ENCODE data around the gene SASH3.

The SASH3 gene

GRCh38 chrX:129797251-129797906, 17.6 kb downstream of the SASH3 start:
- Histone ChIP-seq H3K36me3 (ENCODE audit: low read depth) (no peaks in the 10 kb centered on the region), H3K9me3 (ENCODE audit: severe bottlenecking) (no peaks in the 10 kb centered on the region), H3K4me1 (ENCODE audit: insufficient read depth, poor library complexity, severe bottlenecking) (no peaks in the 10 kb centered on the region), H3K27ac (ENCODE audit: poor library complexity, severe bottlenecking) (no peak overlapping the region), H3K27me3 (ENCODE audit: insufficient read depth, poor library complexity, severe bottlenecking) (no peaks in the 10 kb centered on the region), H3K4me3 (ENCODE audit: severe bottlenecking) (no peak overlapping the region)
- DNase-seq (ENCODE audit: low spot score) (no peak), ATAC-seq (ENCODE audit: low read depth) (no peak)
- TF ChIP-seq CTCF (IDR thresholded peaks at IDR 0.05; ENCODE audit: poor library complexity, severe bottlenecking): no peak

- Histone ChIP-seq H3K36me3 (ENCODE audit: low read depth) (no peaks in the 10 kb centered on the region), H3K27ac (ENCODE audit: poor library complexity, severe bottlenecking) (no peak overlapping the region), H3K4me1 (ENCODE audit: insufficient read depth, poor library complexity, severe bottlenecking) (no peaks in the 10 kb centered on the region), H3K27me3 (ENCODE audit: insufficient read depth, poor library complexity, severe bottlenecking) (no peaks in the 10 kb centered on the region), H3K4me3 (ENCODE audit: severe bottlenecking) (no peak overlapping the region), H3K9me3 (ENCODE audit: severe bottlenecking) (no peaks in the 10 kb centered on the region)
- DNase-seq (ENCODE audit: low spot score) (no peak), ATAC-seq (ENCODE audit: low read depth) (no peak)
- no peak for TF ChIP-seq CTCF (IDR thresholded peaks at IDR 0.05; ENCODE audit: poor library complexity, severe bottlenecking)
Observed at GRCh38 chrX:129798456-129798855, 18.7 kb downstream of the SASH3 start.

- TF ChIP-seq CTCF (IDR thresholded peaks at IDR 0.05; ENCODE audit: poor library complexity, severe bottlenecking): no peak
Observed at GRCh38 chrX:129798888-129799287, 19.1 kb downstream of the SASH3 start.

DNA sequence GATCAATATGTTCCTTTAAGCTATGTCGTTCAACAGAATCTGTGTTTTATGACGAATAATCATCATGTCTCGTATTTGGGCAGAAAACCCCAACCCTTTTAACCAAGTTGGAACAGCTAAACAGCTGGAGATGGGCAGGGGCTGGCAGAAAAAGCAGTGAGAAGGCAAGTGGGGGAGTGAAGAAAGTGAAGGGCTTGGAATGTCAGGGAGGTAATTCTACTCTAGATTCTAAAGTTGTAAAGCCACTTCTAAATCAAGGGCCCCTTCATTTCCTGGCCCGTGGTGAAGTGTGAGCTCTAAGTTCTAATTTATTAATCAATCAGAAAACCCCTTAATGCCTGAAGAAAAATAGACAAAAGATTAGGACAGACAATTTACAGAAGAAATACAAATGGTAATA, 20.4 kb downstream of the SASH3 start:
- Histone ChIP-seq H3K27ac (ENCODE audit: poor library complexity, severe bottlenecking) (no peak overlapping the region), H3K9me3 (ENCODE audit: severe bottlenecking) (no peaks in the 10 kb centered on the region), H3K27me3 (ENCODE audit: insufficient read depth, poor library complexity, severe bottlenecking) (no peaks in the 10 kb centered on the region), H3K36me3 (ENCODE audit: low read depth) (no peaks in the 10 kb centered on the region), H3K4me1 (ENCODE audit: insufficient read depth, poor library complexity, severe bottlenecking) (no peaks in the 10 kb centered on the region), H3K4me3 (ENCODE audit: severe bottlenecking) (no peak overlapping the region)
- DNase-seq (ENCODE audit: low spot score) (no peak), ATAC-seq (ENCODE audit: low read depth) (no peak)
- no peak for TF ChIP-seq CTCF (IDR thresholded peaks at IDR 0.05; ENCODE audit: poor library complexity, severe bottlenecking)

More at GRCh38 chrX:129798888-129799287, 19.1 kb downstream of the SASH3 start:
- no peak for DNase-seq (ENCODE audit: low spot score)
- ATAC-seq (ENCODE audit: low read depth): no peak
- Histone ChIP-seq H3K27me3 (ENCODE audit: insufficient read depth, poor library complexity, severe bottlenecking) (no peaks in the 10 kb centered on the region), H3K4me1 (ENCODE audit: insufficient read depth, poor library complexity, severe bottlenecking) (no peaks in the 10 kb centered on the region), H3K4me3 (ENCODE audit: severe bottlenecking) (no peak overlapping the region), H3K27ac (ENCODE audit: poor library complexity, severe bottlenecking) (no peak overlapping the region), H3K9me3 (ENCODE audit: severe bottlenecking) (no peaks in the 10 kb centered on the region), H3K36me3 (ENCODE audit: low read depth) (no peaks in the 10 kb centered on the region)

DNA sequence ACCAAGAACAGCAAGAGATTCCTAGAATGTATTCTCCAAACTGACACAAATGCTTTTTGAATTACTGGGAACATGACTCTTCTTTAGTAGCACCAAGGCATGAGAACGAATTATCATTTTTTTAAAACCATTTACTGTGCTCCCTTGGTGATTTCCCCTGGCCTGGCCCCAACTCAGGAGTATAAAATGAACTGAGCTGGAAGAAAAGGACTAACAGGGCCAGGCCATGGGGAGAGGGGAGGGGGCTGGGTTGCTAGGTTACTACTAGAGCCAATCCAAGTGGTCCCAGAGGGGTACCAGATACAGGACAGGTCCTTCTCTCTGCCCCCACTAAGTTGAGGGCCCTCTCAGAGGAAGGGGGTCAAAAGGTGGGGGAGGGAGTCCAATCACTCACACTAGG, 23.1 kb downstream of the SASH3 start:
- TF ChIP-seq CTCF (IDR thresholded peaks at IDR 0.05; ENCODE audit: poor library complexity, severe bottlenecking): no peak
- DNase-seq (ENCODE audit: low spot score): no peak
- no peaks in the 10 kb centered on the region for H3K9me3 ChIP-seq (ENCODE audit: severe bottlenecking)
- no peak overlapping the region for H3K4me3 ChIP-seq (ENCODE audit: severe bottlenecking)
- H3K27ac ChIP-seq (ENCODE audit: poor library complexity, severe bottlenecking): no peak overlapping the region
- no peak for ATAC-seq (ENCODE audit: low read depth)
- no peaks in the 10 kb centered on the region for H3K27me3 ChIP-seq (ENCODE audit: insufficient read depth, poor library complexity, severe bottlenecking)
- H3K4me1 ChIP-seq (ENCODE audit: insufficient read depth, poor library complexity, severe bottlenecking): no peaks in the 10 kb centered on the region
- H3K36me3 ChIP-seq (ENCODE audit: low read depth): 0 out of 2 replicates have a peak, but pooled peaks cover 4% of the 10 kb centered on the region

Measured in RWPE2 (cell line).